Testis (tissue), 2 donors: ENCODE results near the gene TBC1D5.

ENCODE experiments used
- POLR2A ChIP-seq: fragments of 450-650 bp; IDR thresholded peaks from one replicate; pipeline ENCODE4 v1.6.1; 2017; ENCODE audit warnings: antibody characterized with exemption, mild to moderate bottlenecking, moderate library complexity
- TF ChIP-seq, protein P1 (sequence below), 3 experiments: fragments of 450-650 bp in 2 of 3; fragments of 200-600 bp in 1 of 3; sonication (generic) in 1 of 3; IDR thresholded peaks; one replicate each; pipeline ENCODE4 v1.5.1; 2016 to 2019; ENCODE audit warnings: antibody characterized with exemption in 3 of 3, mild to moderate bottlenecking in 2 of 3, moderate library complexity in 1 of 3

DNA sequence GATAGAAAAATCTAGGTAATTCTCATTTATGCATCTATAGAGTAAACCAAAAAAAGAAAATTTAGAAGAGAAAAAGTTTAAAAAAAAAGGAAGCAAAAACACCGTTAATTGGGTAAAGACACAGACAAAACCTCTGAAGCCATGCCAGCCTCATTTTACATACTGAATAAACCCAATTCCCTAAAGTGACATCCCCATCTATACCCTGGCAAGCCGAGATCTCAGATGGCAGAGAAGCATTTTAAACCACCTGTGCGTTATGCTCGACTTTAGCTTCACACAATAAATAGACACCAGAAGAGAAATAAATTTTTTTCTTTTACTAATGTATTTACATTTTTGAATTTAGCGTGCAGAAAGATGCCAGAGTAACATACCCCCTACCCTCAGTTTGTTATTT, 475.6 kb downstream of the TBC1D5 start:
- TF ChIP-seq, protein P1, sequence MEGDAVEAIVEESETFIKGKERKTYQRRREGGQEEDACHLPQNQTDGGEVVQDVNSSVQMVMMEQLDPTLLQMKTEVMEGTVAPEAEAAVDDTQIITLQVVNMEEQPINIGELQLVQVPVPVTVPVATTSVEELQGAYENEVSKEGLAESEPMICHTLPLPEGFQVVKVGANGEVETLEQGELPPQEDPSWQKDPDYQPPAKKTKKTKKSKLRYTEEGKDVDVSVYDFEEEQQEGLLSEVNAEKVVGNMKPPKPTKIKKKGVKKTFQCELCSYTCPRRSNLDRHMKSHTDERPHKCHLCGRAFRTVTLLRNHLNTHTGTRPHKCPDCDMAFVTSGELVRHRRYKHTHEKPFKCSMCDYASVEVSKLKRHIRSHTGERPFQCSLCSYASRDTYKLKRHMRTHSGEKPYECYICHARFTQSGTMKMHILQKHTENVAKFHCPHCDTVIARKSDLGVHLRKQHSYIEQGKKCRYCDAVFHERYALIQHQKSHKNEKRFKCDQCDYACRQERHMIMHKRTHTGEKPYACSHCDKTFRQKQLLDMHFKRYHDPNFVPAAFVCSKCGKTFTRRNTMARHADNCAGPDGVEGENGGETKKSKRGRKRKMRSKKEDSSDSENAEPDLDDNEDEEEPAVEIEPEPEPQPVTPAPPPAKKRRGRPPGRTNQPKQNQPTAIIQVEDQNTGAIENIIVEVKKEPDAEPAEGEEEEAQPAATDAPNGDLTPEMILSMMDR (IDR thresholded peaks at IDR 0.05) = no peak
- no peak for TF ChIP-seq POLR2A
